Suprapubic skin (tissue), 4 donors: Measurements from ENCODE around the gene AUTS2. TPM values are rescaled to one million over a fixed set of nuclear protein-coding genes. Genes with fewer than 3 reads are reported as not detected.

Source experiments
- DNase-seq, 2 donors: peaks; one replicate each; pipeline ENCODE4 v3.0.0-alpha.2; 2019; ENCODE audit warnings: low spot score in 2 of 2
- H3K27ac ChIP-seq: fragments of 200-600 bp; sonication (generic); one replicate; pipeline ENCODE4 v1.5.1; 2019
- H3K27me3 ChIP-seq: fragments of 200-600 bp; sonication (generic); one replicate; pipeline ENCODE4 v1.5.1; 2019
- H3K36me3 ChIP-seq: fragments of 200-600 bp; sonication (generic); one replicate; pipeline ENCODE4 v1.5.1; 2019
- H3K4me1 ChIP-seq: fragments of 200-600 bp; sonication (generic); one replicate; pipeline ENCODE4 v1.5.1; 2019
- H3K4me3 ChIP-seq: fragments of 200-600 bp; sonication (generic); one replicate; pipeline ENCODE4 v1.5.1; 2019; ENCODE audit warnings: mild to moderate bottlenecking
- H3K9me3 ChIP-seq: fragments of 200-600 bp; sonication (generic); one replicate; pipeline ENCODE4 v1.5.1; 2019
- CTCF ChIP-seq, 2 donors: fragments of 200-600 bp in 1 of 2; fragments of 450-650 bp in 1 of 2; sonication (generic) in 1 of 2; IDR thresholded peaks; one replicate each; pipeline ENCODE4 v1.5.1; 2016 to 2019; ENCODE audit warnings: antibody characterized with exemption in 2 of 2, mild to moderate bottlenecking in 1 of 2, moderate library complexity in 1 of 2
- EP300 ChIP-seq: sonication (generic); formaldehyde crosslinking; IDR thresholded peaks from one replicate; pipeline ENCODE4 v1.6.1; 2017; ENCODE audit warnings: antibody characterized with exemption
- POLR2A ChIP-seq, 2 donors: fragments of 450-650 bp; IDR thresholded peaks; one replicate each; pipeline ENCODE4 v1.6.1; 2017; ENCODE audit warnings: antibody characterized with exemption in 2 of 2, mild to moderate bottlenecking in 2 of 2, moderate library complexity in 2 of 2
- POLR2AphosphoS5 ChIP-seq, 3 donors: sonication (generic); formaldehyde crosslinking; IDR thresholded peaks; one replicate each; pipeline ENCODE4 v1.6.1; 2017; ENCODE audit warnings: antibody characterized with exemption in 3 of 3
- WGBS: methylation state at CpG from one replicate; pipeline ENCODE4 v1.1.5; 2018; 5-methylcytosine and 5-hydroxymethylcytosine counted together
- total RNA-seq, 4 donors: library from RNA; depleted of rRNA; stranded (reverse); fragments of >200 nt; gene quantifications; one replicate each; pipeline ENCODE4 v1.1.0, GENCODE V29; 2016

AUTS2 gene
- total RNA-seq, 4 donors from 2014 or later, result 31.0 to 102 (median 56.4) TPM

GRCh38 chr7:70512144-70512543 lies 913.9 kb downstream of the AUTS2 start:
- no peaks in the 10 kb centered on the region for H3K4me1 ChIP-seq
- no peak overlapping the region for H3K4me3 ChIP-seq
- no peak overlapping the region for H3K27ac ChIP-seq
- no peaks in the 10 kb centered on the region for H3K36me3 ChIP-seq
- H3K9me3 ChIP-seq, result no peaks in the 10 kb centered on the region
- no peaks in the 10 kb centered on the region for H3K27me3 ChIP-seq
- DNase-seq, result no peak
- WGBS, result 89% methylated on average over 7 of the region's 7 CpGs
- TF ChIP-seq POLR2AphosphoS5 (IDR thresholded peaks at IDR 0.05) (no peak), CTCF (IDR thresholded peaks at IDR 0.05) (no peak), POLR2A (IDR thresholded peaks at IDR 0.05) (no peak), EP300 (no peak)

DNA sequence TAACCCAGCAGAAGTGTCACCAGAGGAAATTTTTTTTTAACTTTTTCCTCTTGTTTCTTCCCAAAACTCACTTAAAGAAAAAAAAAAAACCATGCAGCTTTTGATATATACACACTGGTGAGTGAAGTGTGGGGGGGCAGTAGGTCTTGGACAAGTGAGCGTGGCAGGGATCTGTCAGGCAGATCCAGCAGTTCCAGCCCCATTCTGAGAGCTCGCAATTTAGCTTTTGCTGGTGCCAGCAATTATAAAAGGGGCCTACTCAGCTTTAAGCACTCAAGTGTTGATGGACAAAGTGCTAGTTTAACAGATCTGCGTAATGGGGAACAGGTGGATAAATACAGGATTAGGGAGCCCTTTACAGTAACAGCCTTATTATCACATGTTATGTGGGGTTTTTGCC lies 914.5 kb downstream of the AUTS2 start:
- DNase-seq, result no peak
- Histone ChIP-seq H3K27me3 (no peaks in the 10 kb centered on the region), H3K9me3 (no peaks in the 10 kb centered on the region), H3K36me3 (no peaks in the 10 kb centered on the region), H3K4me3 (no peak overlapping the region), H3K4me1 (no peaks in the 10 kb centered on the region), H3K27ac (no peak overlapping the region)
- TF ChIP-seq CTCF (IDR thresholded peaks at IDR 0.05), result no peak
- TF ChIP-seq POLR2A (IDR thresholded peaks at IDR 0.05), result no peak
- TF ChIP-seq EP300, result no peak
- TF ChIP-seq POLR2AphosphoS5 (IDR thresholded peaks at IDR 0.05), result no peak
- 81% methylated on average over 3 of the region's 3 CpGs for WGBS

- no peaks in the 10 kb centered on the region for H3K36me3 ChIP-seq
- H3K4me3 ChIP-seq, result no peak overlapping the region
- DNase-seq, result no peak
- no peaks in the 10 kb centered on the region for H3K9me3 ChIP-seq
- no peaks in the 10 kb centered on the region for H3K27me3 ChIP-seq
- no peak overlapping the region for H3K27ac ChIP-seq
- peaks cover 11% of the 10 kb centered on the region for H3K4me1 ChIP-seq
- TF ChIP-seq POLR2AphosphoS5 (IDR thresholded peaks at IDR 0.05) (no peak), POLR2A (IDR thresholded peaks at IDR 0.05) (no peak), EP300 (no peak), CTCF (IDR thresholded peaks at IDR 0.05) (no peak)
- WGBS, result 49% methylated on average over 4 of the region's 4 CpGs
These were observed 922.3 kb downstream of the AUTS2 start for GRCh38 chr7:70520611-70521010.

GRCh38 chr7:70523249-70523988 lies 925.1 kb downstream of the AUTS2 start:
- Histone ChIP-seq H3K4me3 (no peak overlapping the region), H3K27me3 (no peaks in the 10 kb centered on the region), H3K36me3 (no peaks in the 10 kb centered on the region), H3K4me1 (peaks cover 11% of the 10 kb centered on the region), H3K27ac (no peak overlapping the region), H3K9me3 (no peaks in the 10 kb centered on the region)
- 57% methylated on average over 4 of the region's 8 CpGs for WGBS
- no peak for TF ChIP-seq EP300
- TF ChIP-seq POLR2AphosphoS5 (IDR thresholded peaks at IDR 0.05), result no peak
- TF ChIP-seq CTCF (IDR thresholded peaks at IDR 0.05), result no peak
- TF ChIP-seq POLR2A (IDR thresholded peaks at IDR 0.05), result no peak
- DNase-seq, result no peak

DNA sequence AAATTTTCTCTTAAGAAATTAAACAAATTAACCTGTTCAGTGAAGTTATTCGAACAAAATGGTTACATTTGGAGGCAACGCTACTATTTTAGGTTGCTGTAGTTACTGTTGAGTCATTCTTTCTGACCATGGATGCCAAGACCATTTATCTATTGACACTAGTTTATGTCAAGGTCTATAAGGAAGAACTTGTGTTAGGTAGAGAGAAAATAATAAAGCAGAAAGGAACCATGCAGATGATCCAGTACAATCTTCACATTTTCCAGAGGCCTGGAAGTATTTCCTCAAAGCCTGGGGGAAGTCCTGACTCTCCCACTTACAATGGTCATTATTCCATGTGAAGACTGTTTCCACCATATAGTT lies 925.7 kb downstream of the AUTS2 start:
- no peak for DNase-seq
- no peak for TF ChIP-seq CTCF (IDR thresholded peaks at IDR 0.05)
- TF ChIP-seq POLR2A (IDR thresholded peaks at IDR 0.05), result no peak
- no peak for TF ChIP-seq POLR2AphosphoS5 (IDR thresholded peaks at IDR 0.05)
- TF ChIP-seq EP300, result no peak
- no peaks in the 10 kb centered on the region for H3K9me3 ChIP-seq
- no peak overlapping the region for H3K27ac ChIP-seq
- no peaks in the 10 kb centered on the region for H3K36me3 ChIP-seq
- no peak overlapping the region for H3K4me3 ChIP-seq
- WGBS, result 47% methylated on average over 2 of the region's 2 CpGs
- no peaks in the 10 kb centered on the region for H3K27me3 ChIP-seq
- peaks cover 11% of the 10 kb centered on the region for H3K4me1 ChIP-seq
